Heart left ventricle (tissue), 13 donors: ENCODE results near the gene SERPINF2.

Experiments used
- POLR2A ChIP-seq, 2 donors: fragments of 450-650 bp; IDR thresholded peaks; one replicate each; pipeline ENCODE4 v1.6.1; 2017; ENCODE audit warnings: antibody characterized with exemption in 2 of 2, mild to moderate bottlenecking in 2 of 2, moderate library complexity in 2 of 2
- TF ChIP-seq, protein P1 (sequence below), 12 donors: fragments of 200-600 bp; sonication (generic) in 4 of 12; IDR thresholded peaks; one replicate each; pipeline versions ENCODE4 v1.5.0 to v1.8.0; 2018 to 2022; ENCODE audit warnings: antibody characterized with exemption in 12 of 12, mild to moderate bottlenecking in 5 of 12
- donor health status: ischemic (EF 13 %, LVEDD 7.1; RV severe dilation, severe dysfunction).
- donor health status: DM: no; HTN: yes; CAD: no.
- donor health status: DM: no; HTN: no; CAD: no.
- donor health status: ischemic (EF 25% LVEDD 6.9; RV normal size, moderate dysfunction).
- donor health status: ischemic (EF 25% LVEDD 5.7; RV mildly dilated, moderate dysfunction).
- donor health status: ischemic (EF 35%, LVEDD 5.7; RV mildly dilated, moderate dysfunction).
- donor health status: nonischemic (EF 11% LVEDD 7.7; RV severe dilation, severe dysfunction).
- donor health status: DM: yes; HTN: yes; CAD: no.
- donor health status: PGD.
- donor health status: ischemic (EF 29% LVEDD 5.4; RV normal size, mild dysfunction).
- donor health status: nonischemic (EF 23%, LVEDD 6.1; RV moderate dilation, normal function).

- TF ChIP-seq, protein P1, sequence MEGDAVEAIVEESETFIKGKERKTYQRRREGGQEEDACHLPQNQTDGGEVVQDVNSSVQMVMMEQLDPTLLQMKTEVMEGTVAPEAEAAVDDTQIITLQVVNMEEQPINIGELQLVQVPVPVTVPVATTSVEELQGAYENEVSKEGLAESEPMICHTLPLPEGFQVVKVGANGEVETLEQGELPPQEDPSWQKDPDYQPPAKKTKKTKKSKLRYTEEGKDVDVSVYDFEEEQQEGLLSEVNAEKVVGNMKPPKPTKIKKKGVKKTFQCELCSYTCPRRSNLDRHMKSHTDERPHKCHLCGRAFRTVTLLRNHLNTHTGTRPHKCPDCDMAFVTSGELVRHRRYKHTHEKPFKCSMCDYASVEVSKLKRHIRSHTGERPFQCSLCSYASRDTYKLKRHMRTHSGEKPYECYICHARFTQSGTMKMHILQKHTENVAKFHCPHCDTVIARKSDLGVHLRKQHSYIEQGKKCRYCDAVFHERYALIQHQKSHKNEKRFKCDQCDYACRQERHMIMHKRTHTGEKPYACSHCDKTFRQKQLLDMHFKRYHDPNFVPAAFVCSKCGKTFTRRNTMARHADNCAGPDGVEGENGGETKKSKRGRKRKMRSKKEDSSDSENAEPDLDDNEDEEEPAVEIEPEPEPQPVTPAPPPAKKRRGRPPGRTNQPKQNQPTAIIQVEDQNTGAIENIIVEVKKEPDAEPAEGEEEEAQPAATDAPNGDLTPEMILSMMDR (IDR thresholded peaks at IDR 0.05): no peak
- TF ChIP-seq POLR2A (IDR thresholded peaks at IDR 0.05): no peak
Measured at GRCh38 chr17:1729966-1730325, 12.7 kb upstream of the SERPINF2 start.
